Measurements from ENCODE around the gene PGAM2. TPM values are rescaled to one million over a fixed set of nuclear protein-coding genes. Genes with fewer than 3 reads are reported as not detected.

Gene PGAM2
- total RNA-seq, 1 experiment from 2014 or later: 8.7 TPM

DNA sequence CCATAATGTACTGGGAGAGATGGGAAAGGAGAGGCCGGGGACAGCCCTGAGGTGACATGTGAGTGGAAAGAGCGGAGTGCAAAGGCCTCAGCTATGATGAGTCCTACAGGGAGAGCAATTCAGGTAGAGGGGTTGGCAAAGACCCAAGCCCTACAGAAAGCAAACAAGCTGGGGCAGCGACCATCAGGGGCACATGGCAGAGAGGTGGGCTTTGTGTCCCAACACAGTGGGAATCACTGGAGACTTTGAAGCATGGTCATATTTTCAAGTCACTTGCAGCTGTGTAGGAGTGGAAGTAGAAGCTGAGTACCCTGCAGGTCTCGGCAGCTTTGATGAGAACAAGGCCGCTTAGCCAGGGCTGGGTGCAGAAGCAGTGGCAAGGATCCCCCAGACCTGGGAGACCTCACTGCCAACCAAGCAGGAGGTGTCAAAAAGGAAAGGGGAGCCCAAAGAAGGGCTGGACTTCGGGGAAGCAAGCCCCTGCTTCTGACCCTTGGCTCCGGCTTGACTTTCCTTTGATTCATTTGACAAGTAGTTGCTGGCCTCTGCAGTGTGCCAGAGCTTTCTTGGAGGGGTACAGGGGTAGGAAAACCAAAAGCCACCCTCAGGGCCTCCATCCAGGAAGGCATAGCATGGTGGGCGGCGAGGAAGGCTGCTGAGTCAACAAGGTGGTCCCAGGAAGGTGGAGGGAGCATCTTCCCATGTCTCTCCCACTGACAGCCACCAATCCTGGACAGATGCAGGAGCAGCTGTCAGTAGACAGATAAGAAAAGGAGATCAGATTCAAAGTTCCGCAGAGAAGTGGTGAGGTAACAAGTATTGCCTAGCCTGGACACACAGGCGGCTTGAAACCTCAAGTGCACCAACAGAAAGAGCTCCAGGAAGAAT is 1.9 kb upstream of the PGAM2 start:
- H2BK120ac ChIP-seq (ENCODE audit: low read depth, low read length, poor library complexity, severe bottlenecking): no peak overlapping the region
- H3K4ac ChIP-seq (ENCODE audit: low read depth, low read length): no peak overlapping the region
- no peak overlapping the region for H3K27ac Mint-ChIP-seq
- WGBS (ENCODE audit: extremely low coverage, insufficient read length, low lambda C conversion rate): no CpG with 5 or more reads among the region's 11 CpGs
- H3K4me2 ChIP-seq (ENCODE audit: insufficient read depth, insufficient read length, low read length): no peak overlapping the region
- no peak overlapping the region for H3K18ac ChIP-seq (ENCODE audit: insufficient read length, low read depth, low read length)
- no peak overlapping the region for H3T11ph ChIP-seq (ENCODE audit: low read length)
- H2AK5ac ChIP-seq (ENCODE audit: insufficient read length, low read length): no peak overlapping the region
- DNase-seq: no peak
- H3K27me3 ChIP-seq (ENCODE audit: insufficient read depth, low read length): no peaks in the 10 kb centered on the region
- peaks cover 37% of the 10 kb centered on the region for H3K27me3 Mint-ChIP-seq (ENCODE audit: low read depth)
- no peak overlapping the region for H4K5ac ChIP-seq (ENCODE audit: insufficient read length, low read depth, low read length)
- TF ChIP-seq CTCF (conservative IDR thresholded peaks at IDR 0.05): no peak
- no peaks in the 10 kb centered on the region for H3K79me2 ChIP-seq (ENCODE audit: insufficient read depth, low read length)
- H3K9ac ChIP-seq (ENCODE audit: extremely low read depth, insufficient read length, low read length): no peak overlapping the region
- H3K4me1 Mint-ChIP-seq: peaks cover 33 to 36% of the 10 kb centered on the region in 2 experiments
- no peak overlapping the region for H3K4me3 Mint-ChIP-seq
- peaks cover 0 to 4% (median 2%) of the 10 kb centered on the region in 3 experiments; a peak in 3 of 7 replicates for H3K36me3 Mint-ChIP-seq (ENCODE audit: insufficient read depth in 1 of 3, low read depth in 3 of 3)
- H3K27ac ChIP-seq (ENCODE audit: insufficient read length, low read depth, low read length): no peak overlapping the region
- no peaks in the 10 kb centered on the region for H3K9me3 ChIP-seq (ENCODE audit: control insufficient read depth, low read depth, low read length)
- no peak overlapping the region for H4K91ac ChIP-seq (ENCODE audit: insufficient read length, low read depth, low read length)
- no peak overlapping the region for H2BK5ac ChIP-seq (ENCODE audit: insufficient read length, low read length)
- no peak overlapping the region for H2BK12ac ChIP-seq (ENCODE audit: insufficient read length, low read depth, low read length)
- no peaks in the 10 kb centered on the region for H4K20me1 ChIP-seq (ENCODE audit: control insufficient read depth, insufficient read depth, insufficient read length)
- H3K56ac ChIP-seq (ENCODE audit: insufficient read length, low read depth, low read length): no peak overlapping the region
- H3K4me1 ChIP-seq (ENCODE audit: insufficient read depth, low read length): peaks cover 10% of the 10 kb centered on the region; the same call in 1 of the 2 replicates
- no peaks in the 10 kb centered on the region for H3K79me1 ChIP-seq (ENCODE audit: insufficient read depth, low read depth, low read length, poor library complexity, severe bottlenecking)
- no peak overlapping the region for H2BK20ac ChIP-seq (ENCODE audit: low read depth, low read length, poor library complexity, severe bottlenecking)
- H3K9me3 Mint-ChIP-seq: no peaks in the 10 kb centered on the region; a peak in 1 of 5 replicates
- no peak overlapping the region for H4K8ac ChIP-seq (replicated peaks; ENCODE audit: insufficient read length, low read depth, low read length)
- no peak overlapping the region for H3K23ac ChIP-seq (ENCODE audit: insufficient read length, low read depth, low read length)
- no peaks in the 10 kb centered on the region for H3K23me2 ChIP-seq (ENCODE audit: insufficient read length, low read depth, low read length, poor library complexity, severe bottlenecking)
- no peak overlapping the region for H2AFZ ChIP-seq (ENCODE audit: low read length)
- no peak overlapping the region for H2BK15ac ChIP-seq (ENCODE audit: low read depth, low read length)
- H3K14ac ChIP-seq (ENCODE audit: insufficient read depth, low read length): no peak overlapping the region

Data from H9 (cell line).